C1 segment of cervical spinal cord (tissue), 14 donors: ENCODE data around the gene WASL.
"Not testable (repeated sequence)": the region's sequence is repeated elsewhere in the genome, so short reads cannot be mapped to it uniquely, and the experiment has no call there.

Experiments
- DNase-seq, 14 donors: peaks; one replicate each; lab custom pipeline; 2025; lab: John Stamatoyannopoulos, UW

WASL gene

DNA sequence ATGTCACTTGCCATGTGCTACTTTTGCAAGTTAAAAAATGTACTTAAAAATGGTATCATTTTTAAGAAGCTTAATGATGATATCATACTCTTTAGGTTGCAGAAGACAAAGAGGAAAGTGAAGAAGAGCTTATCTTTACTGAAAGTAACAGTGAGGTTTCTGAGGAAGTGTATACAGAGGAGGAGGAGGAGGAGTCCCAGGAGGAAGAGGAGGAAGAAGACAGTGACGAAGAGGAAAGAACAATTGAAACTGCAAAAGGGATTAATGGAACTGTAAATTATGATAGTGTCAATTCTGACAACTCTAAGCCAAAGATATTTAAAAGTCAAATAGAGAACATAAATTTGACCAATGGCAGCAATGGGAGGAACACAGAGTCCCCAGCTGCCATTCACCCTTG is 87.0 kb downstream of the WASL start:
- DNase-seq: no peak

GRCh38 chr7:123660514-123661354 is 88.1 kb downstream of the WASL start:
- no peak for DNase-seq

DNA sequence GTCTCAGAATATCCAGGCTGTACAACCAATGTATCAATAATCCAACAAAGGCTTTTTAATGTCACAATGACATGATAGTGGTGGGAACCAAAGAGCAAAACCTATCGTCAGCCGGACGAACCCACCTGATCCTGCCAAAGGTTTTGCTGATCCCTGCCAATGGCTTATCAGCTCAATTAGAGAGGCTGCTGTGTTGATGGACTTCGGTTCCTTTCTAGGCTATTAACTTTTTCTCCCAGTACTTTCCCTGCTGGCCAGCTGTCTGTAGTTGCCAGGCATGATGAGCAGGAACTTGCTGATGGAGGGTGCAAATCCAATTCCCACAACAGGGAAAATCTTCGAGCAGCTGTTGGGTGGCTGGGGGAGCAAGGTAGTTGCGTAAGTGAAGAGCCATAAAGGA is 90.8 kb downstream of the WASL start:
- DNase-seq: no peak

DNA sequence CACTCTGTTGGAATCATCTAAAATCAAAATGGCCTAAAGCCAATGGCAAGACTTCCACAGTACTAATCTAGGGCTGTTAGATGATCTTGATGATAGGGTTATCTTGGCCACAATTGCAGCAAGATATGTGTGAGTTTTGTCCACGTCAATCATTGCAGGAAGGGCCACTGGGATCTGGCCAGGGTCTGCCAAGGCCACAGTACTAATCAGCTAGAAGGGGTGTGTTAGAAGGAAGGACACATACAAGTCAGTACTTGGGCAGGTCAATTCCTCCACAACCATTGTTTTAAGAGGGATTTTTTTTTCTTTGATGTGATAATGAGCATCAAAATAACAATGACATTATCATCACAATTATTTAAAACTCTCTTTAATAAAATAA is 91.5 kb downstream of the WASL start:
- DNase-seq: no peak

- no peak for DNase-seq
Measured at GRCh38 chr7:123656544-123657303, 92.1 kb downstream of the WASL start.

- no peak for DNase-seq
Measured at GRCh38 chr7:123655614-123656013, 93.2 kb downstream of the WASL start, which contains the start of gene LMOD2. LMOD2 (plus strand) TSS chr7:123655866; CDS start chr7:123655964, 98 bp downstream.

GRCh38 chr7:123653162-123653561 is 95.6 kb downstream of the WASL start:
- DNase-seq: no peak

GRCh38 chr7:123652406-123652805 is 96.4 kb downstream of the WASL start:
- no peak for DNase-seq

- DNase-seq: no peak
Measured at GRCh38 chr7:123650595-123650994, 98.2 kb downstream of the WASL start.

DNA sequence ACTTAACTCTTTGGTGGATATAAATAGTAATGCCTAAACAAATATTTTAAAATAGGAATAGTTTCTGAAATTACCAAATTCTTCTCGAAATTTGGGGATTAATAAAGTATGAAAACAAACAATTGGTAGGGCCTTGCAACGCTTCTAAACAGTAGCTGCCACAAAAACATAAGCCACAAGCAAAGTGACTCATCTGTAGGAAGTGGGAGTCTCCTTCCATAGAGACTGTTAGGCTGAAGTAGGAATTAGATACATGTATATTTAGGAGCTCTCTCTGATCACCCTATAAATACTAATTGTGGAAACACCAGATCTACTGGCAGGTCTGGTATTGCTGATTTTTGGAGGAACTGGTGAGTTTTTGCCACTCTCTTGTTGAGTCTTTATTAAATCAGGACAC is 98.8 kb downstream of the WASL start:
- no peak for DNase-seq

DNA sequence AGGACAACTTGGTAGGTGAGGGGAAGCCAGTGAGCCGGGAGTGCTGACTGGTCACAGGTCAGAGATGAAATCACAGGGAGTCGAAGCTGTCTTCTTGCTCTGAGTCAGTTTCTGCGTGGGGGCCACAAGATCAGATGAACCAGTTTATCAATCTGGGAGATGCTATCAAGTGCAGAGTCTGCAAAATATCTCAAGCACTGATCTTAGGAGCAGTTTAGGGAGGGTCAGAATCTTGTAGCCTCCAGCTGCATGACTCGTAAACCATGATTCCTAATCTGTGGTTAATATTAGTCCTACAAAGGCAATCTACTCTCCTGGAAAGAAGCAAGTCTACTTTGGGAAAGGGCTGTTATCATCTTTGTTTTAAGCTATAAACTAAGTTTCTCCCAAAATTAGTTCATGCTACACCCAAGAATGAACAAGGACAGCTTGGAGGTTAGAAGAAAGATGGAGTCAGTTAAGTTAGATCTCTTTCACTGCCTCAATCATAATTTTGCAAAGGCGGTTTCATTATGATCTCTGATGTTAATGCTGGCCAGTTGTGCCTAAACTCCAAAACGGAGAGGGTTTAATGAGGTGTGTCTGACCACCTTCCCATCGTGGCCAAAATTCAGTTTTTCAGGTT is 101.6 kb downstream of the WASL start:
- no peak for DNase-seq

GRCh38 chr7:123645516-123645915 is 103.3 kb downstream of the WASL start:
- DNase-seq: no peak

DNA sequence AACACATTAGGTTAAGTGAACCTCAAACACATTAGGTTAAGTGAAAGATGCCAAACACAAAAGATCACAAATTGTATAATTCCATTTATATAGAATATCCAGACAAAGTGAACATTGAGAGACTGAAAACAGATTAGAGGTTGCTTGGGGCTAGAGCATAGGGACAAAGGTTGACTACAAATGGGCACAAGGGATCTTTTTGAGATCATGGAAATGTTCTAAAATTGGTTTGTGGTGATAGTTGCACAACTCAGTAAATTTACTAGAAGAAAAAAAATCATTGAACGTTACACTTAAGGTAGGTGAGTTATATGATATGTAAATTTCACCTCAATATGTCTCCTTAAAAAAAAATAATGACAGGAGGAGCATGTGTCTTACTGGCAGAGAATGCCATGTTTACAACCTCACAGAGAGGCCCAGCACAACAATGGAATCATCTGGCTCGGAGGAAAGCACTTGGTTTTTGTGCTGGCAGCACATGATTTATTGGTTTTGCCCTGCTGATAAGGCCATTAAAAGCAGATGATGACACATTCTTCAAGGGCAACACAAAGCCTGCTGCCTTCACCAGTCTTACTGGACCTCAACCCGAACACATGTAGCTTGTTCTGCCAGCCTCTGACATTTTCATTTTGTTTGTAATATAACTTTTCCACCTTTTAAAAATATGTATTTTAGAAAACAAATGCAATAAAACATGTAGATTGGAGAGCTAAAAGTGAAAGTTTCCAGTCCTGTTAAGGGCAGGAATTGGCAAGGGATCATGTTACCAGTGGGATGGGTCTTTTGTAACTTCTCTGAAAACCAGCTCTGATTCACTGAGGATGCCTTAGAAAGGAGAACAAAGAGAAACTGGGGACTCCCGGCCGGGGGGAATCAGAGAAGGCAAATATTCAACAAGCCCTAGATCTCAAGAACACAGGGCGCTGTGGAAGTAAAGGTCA is 105.0 kb downstream of the WASL start:
- DNase-seq: peak in 1 of 14 donors; percentile 12

DNA sequence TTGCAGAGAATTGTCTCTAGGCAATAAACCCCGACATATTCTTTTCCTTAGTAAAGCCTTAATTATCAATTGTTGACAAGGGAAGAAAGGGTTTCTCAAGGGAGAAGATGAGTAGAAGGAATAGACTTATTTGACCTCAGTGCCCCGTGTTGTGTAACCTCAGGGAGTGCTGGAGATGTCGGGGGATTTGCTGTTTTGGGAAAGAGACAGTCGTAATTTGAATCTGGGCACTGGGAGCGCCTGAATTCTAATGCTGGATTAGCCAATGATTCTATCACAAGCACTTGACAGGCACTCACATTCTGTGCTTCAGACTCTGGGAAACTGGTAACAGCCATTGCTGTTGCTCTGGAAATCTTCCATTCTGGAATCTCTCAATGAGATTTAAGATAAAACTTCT is 106.9 kb downstream of the WASL start:
- DNase-seq: no peak

- no peak for DNase-seq
Measured at GRCh38 chr7:123640583-123640982, 108.2 kb downstream of the WASL start.

DNA sequence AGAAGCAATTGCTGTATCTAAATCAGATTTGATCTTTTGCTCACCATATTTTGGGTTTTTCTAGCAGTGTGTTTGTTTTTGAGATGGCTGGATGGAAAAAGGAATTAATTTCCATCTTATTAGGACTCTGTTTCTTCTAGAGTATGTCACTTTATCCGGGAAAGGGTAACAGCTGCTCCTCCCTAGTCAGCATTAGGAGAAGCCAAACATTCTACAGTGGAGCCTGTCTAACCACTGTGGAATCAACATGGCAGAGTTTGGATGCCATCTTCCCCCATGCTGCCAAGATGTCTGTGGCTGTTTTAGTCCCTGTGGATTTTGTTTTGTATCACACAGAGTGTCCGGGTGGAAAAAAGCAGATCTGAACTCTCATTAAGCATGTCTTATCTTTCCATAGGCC is 109.2 kb downstream of the WASL start:
- no peak for DNase-seq

DNA sequence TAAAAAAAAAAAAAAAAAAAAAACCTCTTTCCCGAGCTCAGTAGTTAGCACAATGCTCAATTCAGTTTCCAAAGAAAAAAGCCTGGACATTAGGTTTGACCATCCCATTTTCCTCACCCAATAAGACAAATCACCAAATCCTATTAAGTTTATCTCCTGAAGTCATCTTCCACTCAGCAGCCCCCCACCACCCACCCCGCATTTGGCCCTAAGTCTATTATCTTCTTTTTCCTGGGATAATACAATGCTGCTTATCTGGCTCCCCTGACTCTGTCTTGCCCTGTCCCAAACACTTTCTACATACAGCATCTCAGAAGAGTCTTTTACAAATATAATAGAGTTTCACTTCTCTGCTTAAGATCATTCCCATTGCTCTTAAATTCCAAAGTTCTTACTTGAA is 110.9 kb downstream of the WASL start:
- DNase-seq: no peak

DNA sequence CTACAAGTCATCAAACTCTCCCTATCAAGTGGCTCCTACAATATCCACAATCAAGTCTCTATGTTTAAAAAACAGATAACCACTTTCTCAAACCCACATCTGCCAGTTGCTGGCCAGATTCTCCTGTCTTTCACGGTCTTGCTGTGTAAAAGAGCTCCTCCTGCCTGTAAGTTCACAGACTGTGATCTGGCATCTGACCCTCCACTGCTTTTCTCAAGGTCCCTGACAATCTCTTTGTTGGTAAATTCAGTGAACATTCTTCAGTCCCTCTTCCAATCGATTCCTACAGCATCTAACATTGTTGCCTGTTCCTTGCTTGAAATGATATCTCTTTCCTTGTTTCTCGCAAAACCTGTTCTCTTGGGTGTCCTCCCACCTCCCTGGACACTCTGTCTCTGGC is 111.6 kb downstream of the WASL start:
- DNase-seq: no peak

DNA sequence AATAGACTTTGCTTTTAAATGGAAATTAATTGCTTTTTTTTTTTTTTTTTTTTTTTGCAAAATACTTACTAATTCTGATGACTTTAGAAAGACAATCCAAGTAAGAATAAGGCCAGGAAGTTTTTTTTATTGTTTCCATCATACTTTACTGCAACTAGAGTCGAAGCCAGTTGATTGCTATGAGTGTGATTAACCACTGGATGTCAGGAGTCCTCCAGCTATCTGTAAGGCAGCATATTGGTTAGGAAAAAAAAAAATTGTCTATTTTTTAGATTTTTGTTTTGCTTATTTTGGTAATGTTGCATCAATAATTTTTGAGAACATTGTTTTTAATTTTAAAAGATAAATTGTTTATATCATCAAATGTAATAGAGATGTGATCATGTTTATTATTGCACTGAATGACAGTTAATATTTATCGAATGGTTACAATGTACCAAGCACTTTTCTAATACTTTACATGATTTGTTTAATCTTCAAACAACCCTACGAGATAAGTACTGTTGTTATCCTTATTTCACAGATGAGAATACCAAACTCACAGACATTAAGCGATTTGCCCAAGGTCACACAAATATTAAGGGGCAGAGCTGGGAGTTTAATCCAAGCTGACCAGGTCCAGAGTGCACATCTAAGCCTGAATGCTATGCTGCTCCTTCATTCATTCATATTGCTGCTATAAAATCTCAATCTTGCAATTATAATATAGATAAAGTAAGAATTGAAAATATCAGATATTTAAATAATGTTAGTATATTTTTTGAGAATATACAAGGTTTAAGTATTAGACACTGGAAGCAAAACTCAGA is 113.0 kb downstream of the WASL start:
- DNase-seq: no peak

GRCh38 chr7:123634011-123634573 is 114.7 kb downstream of the WASL start:
- DNase-seq: not testable (repeated sequence)
